ENCODE data around the gene METTL25B. TPM values are rescaled to one million over a fixed set of nuclear protein-coding genes. Genes with fewer than 3 reads are reported as not detected.

The METTL25B gene
- total and polyA plus RNA-seq, 2 of the 13 experiments (the other 11 are each of a cell fraction or from before 2014, with no cell fraction given): 11.9 to 24.0 TPM

DNA sequence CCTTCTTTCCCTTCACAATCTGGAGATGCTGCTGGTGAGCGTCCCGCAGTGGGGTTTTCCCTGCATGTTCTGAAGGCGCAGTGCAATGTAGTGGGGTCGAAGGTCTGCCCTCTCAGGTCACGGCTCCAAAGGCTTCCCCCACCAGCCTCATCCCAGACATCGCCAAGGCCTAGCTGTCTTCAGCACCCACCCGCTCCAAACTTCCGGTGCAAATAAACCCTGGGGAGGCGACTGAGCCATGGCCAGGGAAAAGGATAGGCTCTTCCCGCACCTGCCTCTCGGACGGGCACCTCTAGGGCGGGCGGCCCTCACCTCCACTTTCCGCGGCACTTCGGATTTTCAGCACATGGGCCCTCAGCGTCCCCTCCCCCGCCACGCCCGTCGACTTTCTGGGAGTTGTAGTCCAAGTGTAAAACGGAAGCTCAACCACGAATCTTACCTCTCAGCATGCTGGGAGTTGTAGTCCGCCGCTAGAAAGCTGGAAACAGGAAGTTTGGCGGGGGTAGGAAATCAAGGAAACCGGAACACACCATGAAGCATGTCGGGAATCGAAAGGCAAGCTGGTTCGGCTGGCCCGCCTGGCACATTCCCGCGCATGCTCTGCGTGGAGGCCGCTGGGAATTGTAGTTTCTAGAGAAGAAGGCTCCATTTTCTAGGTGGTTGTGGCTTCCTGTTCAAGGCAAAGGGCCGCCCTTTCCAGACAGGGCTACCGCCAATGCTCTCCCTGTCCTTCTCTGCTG is 12.6 kb downstream of the METTL25B start, which contains the start of gene MRPL24 (continued):
- TF ChIP-seq, protein P1, sequence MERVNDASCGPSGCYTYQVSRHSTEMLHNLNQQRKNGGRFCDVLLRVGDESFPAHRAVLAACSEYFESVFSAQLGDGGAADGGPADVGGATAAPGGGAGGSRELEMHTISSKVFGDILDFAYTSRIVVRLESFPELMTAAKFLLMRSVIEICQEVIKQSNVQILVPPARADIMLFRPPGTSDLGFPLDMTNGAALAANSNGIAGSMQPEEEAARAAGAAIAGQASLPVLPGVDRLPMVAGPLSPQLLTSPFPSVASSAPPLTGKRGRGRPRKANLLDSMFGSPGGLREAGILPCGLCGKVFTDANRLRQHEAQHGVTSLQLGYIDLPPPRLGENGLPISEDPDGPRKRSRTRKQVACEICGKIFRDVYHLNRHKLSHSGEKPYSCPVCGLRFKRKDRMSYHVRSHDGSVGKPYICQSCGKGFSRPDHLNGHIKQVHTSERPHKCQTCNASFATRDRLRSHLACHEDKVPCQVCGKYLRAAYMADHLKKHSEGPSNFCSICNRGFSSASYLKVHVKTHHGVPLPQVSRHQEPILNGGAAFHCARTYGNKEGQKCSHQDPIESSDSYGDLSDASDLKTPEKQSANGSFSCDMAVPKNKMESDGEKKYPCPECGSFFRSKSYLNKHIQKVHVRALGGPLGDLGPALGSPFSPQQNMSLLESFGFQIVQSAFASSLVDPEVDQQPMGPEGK (CRISPR knock-in tag; IDR thresholded peaks at IDR 0.05): peak; percentile 87
- TF ChIP-seq, protein P2, sequence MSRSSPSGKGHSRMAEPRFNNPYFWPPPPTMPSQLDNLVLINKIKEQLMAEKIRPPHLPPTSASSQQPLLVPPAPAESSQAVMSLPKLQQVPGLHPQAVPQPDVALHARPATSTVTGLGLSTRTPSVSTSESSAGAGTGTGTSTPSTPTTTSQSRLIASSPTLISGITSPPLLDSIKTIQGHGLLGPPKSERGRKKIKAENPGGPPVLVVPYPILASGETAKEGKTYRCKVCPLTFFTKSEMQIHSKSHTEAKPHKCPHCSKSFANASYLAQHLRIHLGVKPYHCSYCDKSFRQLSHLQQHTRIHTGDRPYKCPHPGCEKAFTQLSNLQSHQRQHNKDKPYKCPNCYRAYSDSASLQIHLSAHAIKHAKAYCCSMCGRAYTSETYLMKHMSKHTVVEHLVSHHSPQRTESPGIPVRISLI (CRISPR knock-in tag; IDR thresholded peaks at IDR 0.05; ENCODE audit: borderline replicate concordance): no peak; the same call in 1 of the 2 replicates
- no peak for TF ChIP-seq ZNF496 (CRISPR knock-in tag; IDR thresholded peaks at IDR 0.05; ENCODE audit: insufficient replicate concordance)
- no peak for TF ChIP-seq TRIM24 (CRISPR knock-in tag; IDR thresholded peaks at IDR 0.05)
- TF ChIP-seq TGIF2 (CRISPR knock-in tag; IDR thresholded peaks at IDR 0.05): peak; percentile 57; the same call in 1 of the 2 replicates
- TF ChIP-seq, protein P3, sequence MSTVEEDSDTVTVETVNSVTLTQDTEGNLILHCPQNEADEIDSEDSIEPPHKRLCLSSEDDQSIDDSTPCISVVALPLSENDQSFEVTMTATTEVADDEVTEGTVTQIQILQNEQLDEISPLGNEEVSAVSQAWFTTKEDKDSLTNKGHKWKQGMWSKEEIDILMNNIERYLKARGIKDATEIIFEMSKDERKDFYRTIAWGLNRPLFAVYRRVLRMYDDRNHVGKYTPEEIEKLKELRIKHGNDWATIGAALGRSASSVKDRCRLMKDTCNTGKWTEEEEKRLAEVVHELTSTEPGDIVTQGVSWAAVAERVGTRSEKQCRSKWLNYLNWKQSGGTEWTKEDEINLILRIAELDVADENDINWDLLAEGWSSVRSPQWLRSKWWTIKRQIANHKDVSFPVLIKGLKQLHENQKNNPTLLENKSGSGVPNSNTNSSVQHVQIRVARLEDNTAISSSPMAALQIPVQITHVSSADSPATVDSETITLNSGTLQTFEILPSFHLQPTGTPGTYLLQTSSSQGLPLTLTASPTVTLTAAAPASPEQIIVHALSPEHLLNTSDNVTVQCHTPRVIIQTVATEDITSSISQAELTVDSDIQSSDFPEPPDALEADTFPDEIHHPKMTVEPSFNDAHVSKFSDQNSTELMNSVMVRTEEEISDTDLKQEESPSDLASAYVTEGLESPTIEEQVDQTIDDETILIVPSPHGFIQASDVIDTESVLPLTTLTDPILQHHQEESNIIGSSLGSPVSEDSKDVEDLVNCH (CRISPR knock-in tag; IDR thresholded peaks at IDR 0.05): no peak
- peak; percentile 95; the same call in 1 of the 2 replicates for TF ChIP-seq THAP7 (CRISPR knock-in tag; IDR thresholded peaks at IDR 0.05)
- peak; percentile 88 for TF ChIP-seq SMAD1 (CRISPR knock-in tag; IDR thresholded peaks at IDR 0.05; ENCODE audit: borderline replicate concordance, low read depth)
- no peak for TF ChIP-seq BATF2 (CRISPR knock-in tag; IDR thresholded peaks at IDR 0.05)
- peak; percentile 99 for TF ChIP-seq THAP11 (CRISPR knock-in tag; IDR thresholded peaks at IDR 0.05)
- peak; percentile 78; the same call in 1 of the 2 replicates for TF ChIP-seq NRL (CRISPR knock-in tag; IDR thresholded peaks at IDR 0.05; ENCODE audit: borderline replicate concordance)
- TF ChIP-seq ZMYM3 (CRISPR knock-in tag; IDR thresholded peaks at IDR 0.05): no peak; the same call in 1 of the 2 replicates
- no peak; the same call in 1 of the 2 replicates for TF ChIP-seq ZNF891 (CRISPR knock-in tag; IDR thresholded peaks at IDR 0.05)
- peak; percentile 80 for TF ChIP-seq XRCC5 (optimal IDR thresholded peaks at IDR 0.05; ENCODE audit: low read length)
- no peak for TF ChIP-seq ZFAT (CRISPR knock-in tag; conservative IDR thresholded peaks at IDR 0.05)
- TF ChIP-seq SMYD3 (CRISPR knock-in tag; IDR thresholded peaks at IDR 0.05): peak; percentile 84
- TF ChIP-seq HMGA1 (CRISPR knock-in tag; conservative IDR thresholded peaks at IDR 0.05): no peak
- TF ChIP-seq TRAFD1 (CRISPR knock-in tag; IDR thresholded peaks at IDR 0.05; ENCODE audit: borderline replicate concordance): peak; percentile 87; the same call in 1 of the 2 replicates
- peak; percentile 65; the same call in 1 of the 2 replicates for TF ChIP-seq KLF12 (CRISPR knock-in tag; IDR thresholded peaks at IDR 0.05; ENCODE audit: borderline replicate concordance)
- TF ChIP-seq ZNF567 (CRISPR knock-in tag; IDR thresholded peaks at IDR 0.05; ENCODE audit: borderline replicate concordance): no peak; the same call in 1 of the 2 replicates

All from HepG2 (cell line).